GM19455 (cell line): ENCODE measurements around the gene B4GALNT3.

Experiments
- ATAC-seq: cut with Tn5 transposase; IDR thresholded peaks from one replicate; pipeline ENCODE4 v1.9.1; 2021; ENCODE audit not compliant: unreplicated experiment

Gene B4GALNT3

GRCh38 chr12:508145-508544 is 48.4 kb downstream of the B4GALNT3 start:
- ATAC-seq: no peak

GRCh38 chr12:508795-509194 is 49.1 kb downstream of the B4GALNT3 start:
- ATAC-seq: no peak

GRCh38 chr12:509500-509899 is 49.8 kb downstream of the B4GALNT3 start:
- no peak for ATAC-seq

GRCh38 chr12:510071-510825 is 50.5 kb downstream of the B4GALNT3 start:
- ATAC-seq: no peak

- ATAC-seq: no peak
Measured at GRCh38 chr12:512933-513332, 53.2 kb downstream of the B4GALNT3 start.

- no peak for ATAC-seq
Measured at GRCh38 chr12:513446-513845, 53.7 kb downstream of the B4GALNT3 start.

GRCh38 chr12:517538-517937 is 57.8 kb downstream of the B4GALNT3 start:
- ATAC-seq: no peak

- no peak for ATAC-seq
Measured at GRCh38 chr12:520119-520518, 60.4 kb downstream of the B4GALNT3 start.

- ATAC-seq: no peak
Measured at GRCh38 chr12:522692-523378, 63.1 kb downstream of the B4GALNT3 start.

GRCh38 chr12:524167-524951 is 64.6 kb downstream of the B4GALNT3 start:
- ATAC-seq: no peak

- no peak for ATAC-seq
Measured at GRCh38 chr12:526089-526488, 66.3 kb downstream of the B4GALNT3 start.

GRCh38 chr12:527241-527640 is 67.5 kb downstream of the B4GALNT3 start:
- no peak for ATAC-seq

GRCh38 chr12:527729-528128 is 68.0 kb downstream of the B4GALNT3 start:
- no peak for ATAC-seq

- no peak for ATAC-seq
Measured at GRCh38 chr12:530308-530707, 70.6 kb downstream of the B4GALNT3 start.

GRCh38 chr12:530821-531220 is 71.1 kb downstream of the B4GALNT3 start:
- no peak for ATAC-seq

GRCh38 chr12:531951-532585 is 72.3 kb downstream of the B4GALNT3 start:
- ATAC-seq: no peak

- ATAC-seq: no peak
Measured at GRCh38 chr12:532908-533565, 73.3 kb downstream of the B4GALNT3 start.

- no peak for ATAC-seq
Measured at GRCh38 chr12:533718-534117, 74.0 kb downstream of the B4GALNT3 start.

GRCh38 chr12:534216-534615 is 74.5 kb downstream of the B4GALNT3 start:
- no peak for ATAC-seq

GRCh38 chr12:535396-535795 is 75.7 kb downstream of the B4GALNT3 start:
- no peak for ATAC-seq

GRCh38 chr12:536751-537245 is 77.1 kb downstream of the B4GALNT3 start:
- no peak for ATAC-seq
